Gastrocnemius medialis (tissue), 4 donors: ENCODE results near the gene IQUB. TPM values are rescaled to one million over a fixed set of nuclear protein-coding genes. Genes with fewer than 3 reads are reported as not detected.

Source experiments
- ATAC-seq, 2 donors: fragments of 150-250 bp; one replicate each; pipeline ENCODE4 v1.9.1; 2016
- DNase-seq, 2 donors: peaks; one replicate each; pipeline ENCODE4 v3.0.0-alpha.2; 2019
- H3K27ac ChIP-seq, 4 donors: fragments of 200-600 bp; sonication (generic); 1 replicate in 1 of 4; 2 replicates in 3 of 4; pipeline ENCODE4 v1.5.1; 2016 to 2018; ENCODE audit warnings: mild to moderate bottlenecking in 2 of 4, moderate library complexity in 1 of 4
- H3K27me3 ChIP-seq, 3 donors: fragments of 200-600 bp; sonication (generic) in 2 of 3; 1 replicate in 1 of 3; 2 replicates in 2 of 3; pipeline versions ENCODE4 v1.5.1 to v1.6.0; 2016 to 2019; ENCODE audit warnings: mild to moderate bottlenecking in 1 of 3, moderate library complexity in 1 of 3
- H3K36me3 ChIP-seq, 2 donors: fragments of 200-600 bp; sonication (generic) in 1 of 2; one replicate each; pipeline ENCODE4 v1.5.1; 2017 to 2018
- H3K4me1 ChIP-seq, 2 donors: fragments of 200-600 bp; sonication (generic) in 1 of 2; one replicate each; pipeline ENCODE4 v1.5.1; 2016 to 2017; ENCODE audit warnings: mild to moderate bottlenecking in 2 of 2
- H3K4me3 ChIP-seq, 4 donors: fragments of 200-600 bp; sonication (generic) in 3 of 4; 1 replicate in 1 of 4; 2 replicates in 3 of 4; pipeline ENCODE4 v1.5.1; 2016 to 2019; ENCODE audit warnings: mild to moderate bottlenecking in 2 of 4
- H3K9me3 ChIP-seq, 3 donors: fragments of 200-600 bp; sonication (generic) in 2 of 3; 1 replicate in 1 of 3; 2 replicates in 2 of 3; pipeline ENCODE4 v1.5.1; 2016 to 2019
- CTCF ChIP-seq, 5 experiments: fragments of 450-650 bp in 3 of 5; fragments of 200-600 bp in 2 of 5; sonication (generic) in 2 of 5; IDR thresholded peaks in 4 of 5; conservative IDR thresholded peaks in 1 of 5; 1 replicate in 4 of 5; 2 replicates in 1 of 5; pipeline ENCODE4 v1.5.1; 2016 to 2019; ENCODE audit warnings: antibody characterized with exemption in 5 of 5, mild to moderate bottlenecking in 3 of 5, moderate library complexity in 3 of 5
- POLR2A ChIP-seq, 2 donors: fragments of 450-650 bp; IDR thresholded peaks; one replicate each; pipeline ENCODE4 v1.6.1; 2017; ENCODE audit warnings: antibody characterized with exemption in 2 of 2, mild to moderate bottlenecking in 2 of 2, moderate library complexity in 2 of 2
- in situ Hi-C, 4 donors: fragments of 200-750 bp; cut with MboI; loops; one replicate each; pipeline versions ENCODE4 v1.15.0 to v1.8.0; 2017; ENCODE audit warnings: low sequenced_read_pairs in 4 of 4
- intact Hi-C: fragments of 100-400 bp; cut with DNase I; formaldehyde crosslinking; loops from one replicate; pipeline ENCODE4 v1.15.1; 2023; ENCODE audit warnings: low total_unique reads
- total RNA-seq, 4 donors: library from RNA; depleted of rRNA; stranded (reverse); fragments of >200 nt; gene quantifications; one replicate each; pipeline versions ENCODE4 v1.1.0 to v1.2.3, GENCODE V29; 2016

Gene IQUB
- total RNA-seq, 4 donors from 2014 or later = 0.15 to 0.42 (median 0.26) TPM; not detected in 1

GRCh38 chr7:123579416-123579815 is 45.0 kb upstream of the IQUB start:
- TF ChIP-seq POLR2A (IDR thresholded peaks at IDR 0.05) (no peak), CTCF (IDR thresholded peaks at IDR 0.05 in 4 of 5, conservative IDR thresholded peaks at IDR 0.05 in 1 of 5) (no peak)
- Histone ChIP-seq H3K9me3 (no peaks in the 10 kb centered on the region), H3K4me3 (no peak overlapping the region), H3K4me1 (peaks cover 8 to 23% of the 10 kb centered on the region in 2 donors), H3K27me3 (no peaks in the 10 kb centered on the region), H3K27ac (no peak overlapping the region), H3K36me3 (no peaks in the 10 kb centered on the region)
- intact Hi-C loops (no loop called here), in situ Hi-C loops (loop anchor here in 2 of 4 donors (10.0 to 25.0 kb wide), 2 partner anchors 283 to 285 kb away; no protein-coding TSS in a partner anchor)
- DNase-seq (no peak), ATAC-seq (no peak)

- no peak overlapping the region for H3K4me3 ChIP-seq
- ATAC-seq (no peak), DNase-seq (no peak)
- no peaks in the 10 kb centered on the region for H3K9me3 ChIP-seq
- no peak for TF ChIP-seq POLR2A (IDR thresholded peaks at IDR 0.05)
- no peak for TF ChIP-seq CTCF (IDR thresholded peaks at IDR 0.05 in 4 of 5, conservative IDR thresholded peaks at IDR 0.05 in 1 of 5)
- H3K36me3 ChIP-seq = no peaks in the 10 kb centered on the region
- intact Hi-C loops (no loop called here), in situ Hi-C loops (loop anchor here in 1 of 4 donors (10.0 kb wide), 1 partner anchor 291 kb away; no protein-coding TSS in a partner anchor)
- H3K4me1 ChIP-seq = peaks cover 4 to 6% of the 10 kb centered on the region in 2 donors
- no peaks in the 10 kb centered on the region for H3K27me3 ChIP-seq
- no peak overlapping the region for H3K27ac ChIP-seq
Measured at GRCh38 chr7:123573896-123574467, 39.6 kb upstream of the IQUB start.

GRCh38 chr7:123573341-123573740 is 38.9 kb upstream of the IQUB start:
- intact Hi-C loops (no loop called here), in situ Hi-C loops (loop anchor here in 1 of 4 donors (10.0 kb wide), 1 partner anchor 291 kb away; no protein-coding TSS in a partner anchor)
- Histone ChIP-seq H3K9me3 (no peaks in the 10 kb centered on the region), H3K27me3 (no peaks in the 10 kb centered on the region), H3K4me1 (peaks cover 4 to 6% of the 10 kb centered on the region in 2 donors), H3K36me3 (no peaks in the 10 kb centered on the region), H3K27ac (no peak overlapping the region), H3K4me3 (no peak overlapping the region)
- DNase-seq = no peak
- ATAC-seq = no peak
- TF ChIP-seq POLR2A (IDR thresholded peaks at IDR 0.05) (no peak), CTCF (IDR thresholded peaks at IDR 0.05 in 4 of 5, conservative IDR thresholded peaks at IDR 0.05 in 1 of 5) (no peak)

GRCh38 chr7:123571684-123572083 is 37.3 kb upstream of the IQUB start:
- H3K4me3 ChIP-seq = no peak overlapping the region
- DNase-seq = no peak
- no peak for ATAC-seq
- intact Hi-C loops = no loop called here
- H3K9me3 ChIP-seq = no peaks in the 10 kb centered on the region
- no peaks in the 10 kb centered on the region for H3K36me3 ChIP-seq
- no peaks in the 10 kb centered on the region for H3K27me3 ChIP-seq
- H3K27ac ChIP-seq = no peak overlapping the region
- TF ChIP-seq POLR2A (IDR thresholded peaks at IDR 0.05) = no peak
- TF ChIP-seq CTCF (IDR thresholded peaks at IDR 0.05 in 4 of 5, conservative IDR thresholded peaks at IDR 0.05 in 1 of 5) = no peak
- in situ Hi-C loops = loop anchor here in 1 of 4 donors (10.0 kb wide), 1 partner anchor 293 kb away; no protein-coding TSS in a partner anchor
- peaks cover 4 to 6% of the 10 kb centered on the region in 2 donors for H3K4me1 ChIP-seq
